Activated naive CD4-positive, alpha-beta T cell treated with Interleukin-2 at 50 U/mL for 16 hours (primary cell): ENCODE results near the gene PREP.
"Not testable (repeated sequence)": the region's sequence is repeated elsewhere in the genome, so short reads cannot be mapped to it uniquely, and the experiment has no call there.

Experiments
- DNase-seq: peaks from one replicate; pipeline ENCODE4 v3.0.0-alpha.2; 2020

The PREP gene

GRCh38 chr6:105402939-105403935 lies at the start of gene PREP:
Gene PREP (minus strand): TSS chr6:105403082. CDS start chr6:105402891, 191 bp downstream.
- peak; percentile 86 for DNase-seq

GRCh38 chr6:105452376-105452775 lies 49.5 kb upstream of the PREP start:
- DNase-seq: no peak

- no peak for DNase-seq
Measured at GRCh38 chr6:105449756-105450390, 47.0 kb upstream of the PREP start.

- no peak for DNase-seq
Measured at GRCh38 chr6:105445481-105445880, 42.6 kb upstream of the PREP start.

GRCh38 chr6:105443941-105444340 lies 41.1 kb upstream of the PREP start:
- DNase-seq: no peak

GRCh38 chr6:105442369-105442768 lies 39.5 kb upstream of the PREP start:
- DNase-seq: no peak

- DNase-seq: no peak
Measured at GRCh38 chr6:105437236-105437635, 34.4 kb upstream of the PREP start.

GRCh38 chr6:105433723-105434122 lies 30.8 kb upstream of the PREP start:
- no peak for DNase-seq

GRCh38 chr6:105432797-105433196 lies 29.9 kb upstream of the PREP start:
- DNase-seq: no peak

- peak; percentile 6 for DNase-seq
Measured at GRCh38 chr6:105431226-105431625, 28.3 kb upstream of the PREP start.

GRCh38 chr6:105430685-105431084 lies 27.8 kb upstream of the PREP start:
- no peak for DNase-seq

- DNase-seq: no peak
Measured at GRCh38 chr6:105429676-105430075, 26.8 kb upstream of the PREP start.

GRCh38 chr6:105428342-105428957 lies 25.6 kb upstream of the PREP start:
- no peak for DNase-seq

GRCh38 chr6:105424175-105424783 lies 21.4 kb upstream of the PREP start:
- peak; percentile 64 for DNase-seq

GRCh38 chr6:105416971-105417370 lies 14.1 kb upstream of the PREP start:
- not testable (repeated sequence) for DNase-seq

GRCh38 chr6:105409734-105410133 lies 6.9 kb upstream of the PREP start:
- no peak for DNase-seq

- peak; percentile 32 for DNase-seq
Measured at GRCh38 chr6:105402090-105402938, 568 bp downstream of the PREP start.

GRCh38 chr6:105401247-105402089 lies 1.4 kb downstream of the PREP start:
- DNase-seq: no peak

GRCh38 chr6:105400501-105400900 lies 2.4 kb downstream of the PREP start:
- no peak for DNase-seq

- no peak for DNase-seq
Measured at GRCh38 chr6:105398859-105399258, 4.0 kb downstream of the PREP start.

- DNase-seq: no peak
Measured at GRCh38 chr6:105397987-105398386, 4.9 kb downstream of the PREP start.
